Measurements from ENCODE around the gene FGD4. TPM values are rescaled to one million over a fixed set of nuclear protein-coding genes. Genes with fewer than 3 reads are reported as not detected.

Gene FGD4
- total and polyA plus RNA-seq, 3 donors from 2014 or later: 51.0 to 90.2 (median 74.9) TPM

DNA sequence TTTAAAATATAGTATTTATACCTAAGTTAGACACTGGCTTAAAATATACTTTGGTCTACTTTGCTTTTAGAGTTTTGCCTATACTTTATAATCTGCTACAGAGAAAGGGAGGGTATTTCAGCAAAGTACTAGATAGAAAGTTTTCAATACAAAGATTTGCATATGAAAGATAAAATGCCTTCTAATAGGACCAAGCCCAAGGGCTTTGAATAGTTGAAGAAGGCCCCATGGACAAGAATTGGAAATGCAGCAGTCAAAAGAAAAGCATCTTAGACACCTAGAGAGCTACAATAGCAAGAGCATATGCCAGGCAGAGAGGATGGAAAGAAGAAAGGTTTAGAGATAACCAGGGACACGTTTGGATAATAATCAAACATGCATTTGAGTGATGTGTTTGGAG is 196.7 kb downstream of the FGD4 start:
- Histone ChIP-seq H3K36me3 (ENCODE audit: low read depth, missing control alignments) (no peaks in the 10 kb centered on the region), H3K27me3 (no peaks in the 10 kb centered on the region), H3K9me3 (no peaks in the 10 kb centered on the region), H3K27ac (no peak overlapping the region), H3K4me3 (no peak overlapping the region), H3K4me1 (no peaks in the 10 kb centered on the region)
- no peak for DNase-seq
- intact Hi-C loops (cut with DNase I; ENCODE audit: low total_unique reads): no loop called here
- TF ChIP-seq POLR2A (IDR thresholded peaks at IDR 0.05): no peak
- TF ChIP-seq, protein P1, sequence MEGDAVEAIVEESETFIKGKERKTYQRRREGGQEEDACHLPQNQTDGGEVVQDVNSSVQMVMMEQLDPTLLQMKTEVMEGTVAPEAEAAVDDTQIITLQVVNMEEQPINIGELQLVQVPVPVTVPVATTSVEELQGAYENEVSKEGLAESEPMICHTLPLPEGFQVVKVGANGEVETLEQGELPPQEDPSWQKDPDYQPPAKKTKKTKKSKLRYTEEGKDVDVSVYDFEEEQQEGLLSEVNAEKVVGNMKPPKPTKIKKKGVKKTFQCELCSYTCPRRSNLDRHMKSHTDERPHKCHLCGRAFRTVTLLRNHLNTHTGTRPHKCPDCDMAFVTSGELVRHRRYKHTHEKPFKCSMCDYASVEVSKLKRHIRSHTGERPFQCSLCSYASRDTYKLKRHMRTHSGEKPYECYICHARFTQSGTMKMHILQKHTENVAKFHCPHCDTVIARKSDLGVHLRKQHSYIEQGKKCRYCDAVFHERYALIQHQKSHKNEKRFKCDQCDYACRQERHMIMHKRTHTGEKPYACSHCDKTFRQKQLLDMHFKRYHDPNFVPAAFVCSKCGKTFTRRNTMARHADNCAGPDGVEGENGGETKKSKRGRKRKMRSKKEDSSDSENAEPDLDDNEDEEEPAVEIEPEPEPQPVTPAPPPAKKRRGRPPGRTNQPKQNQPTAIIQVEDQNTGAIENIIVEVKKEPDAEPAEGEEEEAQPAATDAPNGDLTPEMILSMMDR (IDR thresholded peaks at IDR 0.05): no peak
- WGBS, 2 donors: 41 to 50% methylated on average over 1 of the region's 1 CpG

DNA sequence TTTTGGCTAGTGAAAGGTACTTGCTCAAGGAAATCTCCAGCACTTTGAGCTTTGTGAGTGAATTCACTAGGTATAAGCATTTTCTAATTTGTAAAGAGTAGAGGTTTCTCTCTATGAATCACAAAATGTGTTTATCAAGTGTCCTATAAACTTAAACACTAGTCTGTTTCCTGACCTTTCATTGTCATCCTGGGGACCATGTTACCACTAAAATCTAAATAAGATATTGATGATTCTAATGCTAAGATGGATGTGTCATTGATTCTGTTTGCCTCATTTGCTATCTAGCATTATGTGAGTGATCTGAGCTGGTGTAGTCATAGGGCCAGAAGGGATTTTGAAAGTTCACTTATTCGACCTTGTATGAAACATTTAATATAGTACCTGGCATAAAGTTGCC is 199.3 kb downstream of the FGD4 start:
- H3K4me3 ChIP-seq: no peak overlapping the region
- intact Hi-C loops (cut with DNase I; ENCODE audit: low total_unique reads): no loop called here
- no peaks in the 10 kb centered on the region for H3K4me1 ChIP-seq
- DNase-seq: no peak
- H3K9me3 ChIP-seq: no peaks in the 10 kb centered on the region
- 75 to 81% methylated on average over 1 of the region's 1 CpG for WGBS, 2 donors
- H3K27ac ChIP-seq: no peak overlapping the region
- no peaks in the 10 kb centered on the region for H3K36me3 ChIP-seq (ENCODE audit: low read depth, missing control alignments)
- H3K27me3 ChIP-seq: no peaks in the 10 kb centered on the region
- TF ChIP-seq, protein P1 (IDR thresholded peaks at IDR 0.05): no peak
- no peak for TF ChIP-seq POLR2A (IDR thresholded peaks at IDR 0.05)

DNA sequence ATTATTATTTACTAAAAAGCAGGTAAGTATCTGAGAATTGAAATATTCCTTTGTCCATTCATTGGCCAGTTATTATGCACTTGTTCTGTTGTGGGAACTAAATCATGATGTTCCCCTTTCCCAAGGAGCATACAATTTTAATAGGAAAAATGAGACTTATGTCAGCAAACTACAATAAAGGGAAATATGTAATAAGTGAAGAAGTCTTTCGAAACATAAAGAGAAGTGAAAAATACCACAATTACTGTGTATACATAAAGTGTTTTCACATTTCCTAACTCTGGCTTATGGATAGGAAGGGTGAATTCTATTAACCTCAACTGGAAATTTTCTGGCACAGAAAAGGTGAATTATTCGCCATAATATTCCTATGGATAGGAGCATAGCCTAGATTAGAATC is 201.3 kb downstream of the FGD4 start:
- WGBS, 2 donors: 93% methylated on average over 2 of the region's 2 CpGs
- Histone ChIP-seq H3K4me3 (no peak overlapping the region), H3K9me3 (no peaks in the 10 kb centered on the region), H3K4me1 (no peaks in the 10 kb centered on the region), H3K27me3 (no peaks in the 10 kb centered on the region), H3K27ac (no peak overlapping the region), H3K36me3 (ENCODE audit: low read depth, missing control alignments) (no peaks in the 10 kb centered on the region)
- no peak for DNase-seq
- TF ChIP-seq POLR2A (IDR thresholded peaks at IDR 0.05): no peak
- TF ChIP-seq, protein P1 (IDR thresholded peaks at IDR 0.05): no peak
- intact Hi-C loops (cut with DNase I; ENCODE audit: low total_unique reads): no loop called here

DNA sequence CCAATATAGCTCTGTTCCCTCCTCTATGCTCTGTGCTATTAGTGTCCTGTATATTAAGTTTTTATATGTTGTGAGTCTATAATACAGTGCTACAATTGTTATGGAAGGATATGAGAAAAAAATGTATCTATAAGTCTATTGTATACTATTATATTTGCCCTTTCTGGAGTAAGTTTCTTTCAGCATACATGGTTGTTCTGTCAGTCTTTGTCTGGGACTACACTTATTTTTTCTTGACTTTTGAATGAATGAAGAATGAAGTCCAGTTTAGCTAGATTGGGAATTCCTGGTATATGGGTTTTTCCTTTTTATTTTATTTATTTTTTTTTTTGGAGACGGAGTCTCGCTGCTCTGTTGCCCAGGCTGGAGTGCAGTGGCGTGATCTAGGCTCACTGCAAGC is 203.7 kb downstream of the FGD4 start:
- TF ChIP-seq POLR2A (IDR thresholded peaks at IDR 0.05): no peak
- TF ChIP-seq, protein P1 (IDR thresholded peaks at IDR 0.05): no peak
- no peak for DNase-seq
- intact Hi-C loops (cut with DNase I; ENCODE audit: low total_unique reads): no loop called here
- Histone ChIP-seq H3K27me3 (no peaks in the 10 kb centered on the region), H3K9me3 (no peaks in the 10 kb centered on the region), H3K27ac (no peak overlapping the region), H3K4me3 (no peak overlapping the region), H3K36me3 (ENCODE audit: low read depth, missing control alignments) (no peaks in the 10 kb centered on the region), H3K4me1 (no peaks in the 10 kb centered on the region)
- WGBS, 2 donors: 97 to 98% methylated on average over 3 of the region's 3 CpGs

DNA sequence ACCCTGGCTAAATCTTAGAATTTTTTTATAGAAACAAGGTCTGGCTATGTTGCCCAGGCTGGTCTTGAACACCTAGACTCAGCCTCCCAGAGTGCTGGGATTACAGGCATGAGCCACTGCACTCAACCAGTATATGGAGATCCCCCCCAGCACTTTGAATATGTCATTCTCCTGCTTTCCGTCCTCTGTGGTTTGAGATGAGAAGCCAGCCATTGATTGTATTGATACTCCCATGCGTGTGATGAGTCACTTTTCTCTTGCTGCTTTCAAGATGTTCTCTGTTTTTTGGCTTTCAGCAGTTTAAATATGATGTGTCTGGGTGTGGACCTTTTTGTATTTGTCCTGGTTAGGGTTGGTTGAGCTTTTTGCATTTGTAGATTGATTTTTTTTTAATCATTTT is 204.5 kb downstream of the FGD4 start:
- intact Hi-C loops (cut with DNase I; ENCODE audit: low total_unique reads): no loop called here
- Histone ChIP-seq H3K27ac (no peak overlapping the region), H3K27me3 (no peaks in the 10 kb centered on the region), H3K4me1 (no peaks in the 10 kb centered on the region), H3K9me3 (no peaks in the 10 kb centered on the region), H3K4me3 (no peak overlapping the region), H3K36me3 (ENCODE audit: low read depth, missing control alignments) (no peaks in the 10 kb centered on the region)
- no peak for DNase-seq
- WGBS, 2 donors: 82 to 90% methylated on average over 2 of the region's 2 CpGs
- TF ChIP-seq POLR2A (IDR thresholded peaks at IDR 0.05): no peak
- TF ChIP-seq, protein P1 (IDR thresholded peaks at IDR 0.05): no peak

Measured in testis (tissue), 3 donors.